ENCODE measurements around the gene ICAM1. TPM values are rescaled to one million over a fixed set of nuclear protein-coding genes. Genes with fewer than 3 reads are reported as not detected.
A peak's percentile ranks its signal among the peaks of the same experiment; 100 is the strongest.

Gene ICAM1
- total and polyA plus RNA-seq, 2 of the 13 experiments (the other 11 are each of a cell fraction or from before 2014, with no cell fraction given) = 37.9 to 98.4 TPM

DNA sequence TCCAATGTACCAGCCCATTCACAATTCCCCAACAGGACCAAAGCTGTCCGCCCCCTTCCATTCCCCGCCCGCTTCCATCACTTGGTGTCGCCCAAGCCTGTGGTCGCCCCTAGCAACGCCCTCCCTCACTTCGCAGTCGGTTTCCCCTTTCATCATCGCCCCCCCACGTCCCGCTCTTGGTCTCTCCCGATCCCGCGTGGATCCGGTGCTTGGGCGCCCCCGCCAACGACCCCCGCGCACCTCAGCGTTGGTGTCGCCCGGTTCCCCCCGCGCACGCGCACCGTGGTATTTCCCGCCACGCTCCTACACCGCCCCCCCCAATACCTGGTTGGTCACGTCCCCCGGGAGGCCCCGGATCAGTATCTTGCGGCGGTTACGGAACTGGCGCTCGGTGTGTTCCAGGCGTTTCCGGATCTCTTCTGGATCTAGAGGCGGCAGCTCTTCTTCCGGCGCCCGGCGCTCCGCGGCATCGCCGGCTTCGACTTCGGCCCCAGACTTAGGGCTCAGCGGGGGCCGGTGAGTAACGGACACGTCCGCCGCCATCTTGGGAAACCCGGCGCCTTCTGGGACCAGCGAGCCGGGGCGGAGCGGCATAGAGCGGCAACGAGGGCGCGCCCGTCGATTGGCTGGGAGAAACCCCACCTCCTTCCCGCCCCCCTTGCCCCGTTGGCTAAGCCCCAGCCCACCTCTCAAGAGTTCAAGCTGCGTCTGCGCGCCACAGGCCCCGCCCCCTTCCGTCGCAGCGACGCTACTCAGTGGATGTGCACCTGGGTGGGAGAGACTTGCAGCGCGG is 62.2 kb downstream of the ICAM1 start, which contains the start of gene RAVER1 (continued):
- TF ChIP-seq ZNF143 (CRISPR knock-in tag; IDR thresholded peaks at IDR 0.05) = peak; percentile 86
- TF ChIP-seq MED8 (CRISPR knock-in tag; IDR thresholded peaks at IDR 0.05; ENCODE audit: insufficient replicate concordance) = peak; percentile 63
- peak; percentile 94 for TF ChIP-seq HNRNPLL (IDR thresholded peaks at IDR 0.05; ENCODE audit: low read depth, low read length, poor library complexity, severe bottlenecking)
- no peak for TF ChIP-seq ZNF879 (CRISPR knock-in tag; IDR thresholded peaks at IDR 0.05)
- 0 out of 2 replicates have a peak, but pooled peaks have one; percentile 47 for TF ChIP-seq ZNF136 (CRISPR knock-in tag; IDR thresholded peaks at IDR 0.05; ENCODE audit: low read depth)
- no peak for TF ChIP-seq FOXA1 (IDR thresholded peaks at IDR 0.05)
- TF ChIP-seq FOXA1 (CRISPR knock-in tag; IDR thresholded peaks at IDR 0.05) = no peak
- no peak for TF ChIP-seq FOXP1 (IDR thresholded peaks at IDR 0.05)
- no peak for TF ChIP-seq FOXP1 (CRISPR knock-in tag; IDR thresholded peaks at IDR 0.05)
- TF ChIP-seq RARA (CRISPR knock-in tag; IDR thresholded peaks at IDR 0.05) = no peak
- no peak for TF ChIP-seq ZNF839 (CRISPR knock-in tag; IDR thresholded peaks at IDR 0.05; ENCODE audit: borderline replicate concordance)
- TF ChIP-seq, protein P1, sequence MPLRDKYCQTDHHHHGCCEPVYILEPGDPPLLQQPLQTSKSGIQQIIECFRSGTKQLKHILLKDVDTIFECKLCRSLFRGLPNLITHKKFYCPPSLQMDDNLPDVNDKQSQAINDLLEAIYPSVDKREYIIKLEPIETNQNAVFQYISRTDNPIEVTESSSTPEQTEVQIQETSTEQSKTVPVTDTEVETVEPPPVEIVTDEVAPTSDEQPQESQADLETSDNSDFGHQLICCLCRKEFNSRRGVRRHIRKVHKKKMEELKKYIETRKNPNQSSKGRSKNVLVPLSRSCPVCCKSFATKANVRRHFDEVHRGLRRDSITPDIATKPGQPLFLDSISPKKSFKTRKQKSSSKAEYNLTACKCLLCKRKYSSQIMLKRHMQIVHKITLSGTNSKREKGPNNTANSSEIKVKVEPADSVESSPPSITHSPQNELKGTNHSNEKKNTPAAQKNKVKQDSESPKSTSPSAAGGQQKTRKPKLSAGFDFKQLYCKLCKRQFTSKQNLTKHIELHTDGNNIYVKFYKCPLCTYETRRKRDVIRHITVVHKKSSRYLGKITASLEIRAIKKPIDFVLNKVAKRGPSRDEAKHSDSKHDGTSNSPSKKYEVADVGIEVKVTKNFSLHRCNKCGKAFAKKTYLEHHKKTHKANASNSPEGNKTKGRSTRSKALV (CRISPR knock-in tag; IDR thresholded peaks at IDR 0.05) = no peak
- peak; percentile 83 for TF ChIP-seq RFX1 (IDR thresholded peaks at IDR 0.05)
- no peak for TF ChIP-seq TOE1 (CRISPR knock-in tag; IDR thresholded peaks at IDR 0.05)
- 0 out of 2 replicates have a peak, but pooled peaks have one; percentile 77 for TF ChIP-seq MAF1 (CRISPR knock-in tag; IDR thresholded peaks at IDR 0.05; ENCODE audit: borderline replicate concordance)
- TF ChIP-seq GATAD2A (CRISPR knock-in tag; IDR thresholded peaks at IDR 0.05) = peak; percentile 11; the same call in 1 of the 2 replicates
- no peak for TF ChIP-seq ZNF629 (CRISPR knock-in tag; conservative IDR thresholded peaks at IDR 0.05)
- TF ChIP-seq ZNF816 (CRISPR knock-in tag; IDR thresholded peaks at IDR 0.05; ENCODE audit: borderline replicate concordance) = no peak
- TF ChIP-seq ZNF3 (CRISPR knock-in tag; IDR thresholded peaks at IDR 0.05) = no peak
- TF ChIP-seq SRY (CRISPR knock-in tag; IDR thresholded peaks at IDR 0.05) = peak; percentile 36; the same call in 1 of the 2 replicates
- no peak; the same call in 1 of the 2 replicates for TF ChIP-seq PHF21A (CRISPR knock-in tag; IDR thresholded peaks at IDR 0.05)
- TF ChIP-seq TEAD3 (CRISPR knock-in tag; optimal IDR thresholded peaks at IDR 0.05; ENCODE audit: borderline replicate concordance) = no peak
- peak; percentile 79; the same call in 1 of the 2 replicates for TF ChIP-seq ZNF788 (CRISPR knock-in tag; IDR thresholded peaks at IDR 0.05; ENCODE audit: borderline replicate concordance)
- TF ChIP-seq XBP1 (CRISPR knock-in tag; IDR thresholded peaks at IDR 0.05) = no peak
- peak; percentile 40; the same call in 1 of the 2 replicates for TF ChIP-seq ZMYM4 (CRISPR knock-in tag; IDR thresholded peaks at IDR 0.05)
- TF ChIP-seq ZEB1 (IDR thresholded peaks at IDR 0.05; ENCODE audit: insufficient replicate concordance, low read depth) = no peak
- no peak for TF ChIP-seq ZZZ3 (CRISPR knock-in tag; IDR thresholded peaks at IDR 0.05; ENCODE audit: borderline replicate concordance)
- TF ChIP-seq ZNF703 (CRISPR knock-in tag; IDR thresholded peaks at IDR 0.05; ENCODE audit: borderline replicate concordance) = no peak
- no peak for TF ChIP-seq MLLT10 (CRISPR knock-in tag; IDR thresholded peaks at IDR 0.05)
- peak; percentile 43 for TF ChIP-seq NCOA2 (CRISPR knock-in tag; IDR thresholded peaks at IDR 0.05)
- TF ChIP-seq SRSF9 (IDR thresholded peaks at IDR 0.05; ENCODE audit: borderline replicate concordance, insufficient read depth, low read depth, low read length, poor library complexity, severe bottlenecking) = no peak
- peak; percentile 78 for TF ChIP-seq TBX2 (CRISPR knock-in tag; IDR thresholded peaks at IDR 0.05; ENCODE audit: borderline replicate concordance)
- TF ChIP-seq KDM2A (CRISPR knock-in tag; IDR thresholded peaks at IDR 0.05; ENCODE audit: borderline replicate concordance, low read depth) = peak; percentile 60; the same call in 1 of the 2 replicates

Measured in HepG2 (cell line).